NCI-H1092 treated with DMSO at 0.1 percent for 48 hours (cell line): ENCODE data around the gene SUV39H1.
"Not testable (repeated sequence)": the region's sequence is repeated elsewhere in the genome, so short reads cannot be mapped to it uniquely, and the experiment has no call there.

ENCODE experiments used
- DNase-seq: peaks from one replicate; lab custom pipeline; 2025; lab: John Stamatoyannopoulos, UW

Gene SUV39H1

GRCh38 chrX:48696301-48696908 lies at the start of gene SUV39H1:
TSS of gene SUV39H1 (plus strand) at chrX:48696734. CDS start at chrX:48696785, 51 bp downstream.
- DNase-seq, result peak; percentile 92

GRCh38 chrX:48648336-48648751 lies 48.2 kb upstream of the SUV39H1 start:
- peak; percentile 35 for DNase-seq

GRCh38 chrX:48649102-48649501 lies 47.4 kb upstream of the SUV39H1 start:
- no peak for DNase-seq

- not testable (repeated sequence) for DNase-seq
Observed at GRCh38 chrX:48652055-48652579, 44.4 kb upstream of the SUV39H1 start.

- not testable (repeated sequence) for DNase-seq
Observed at GRCh38 chrX:48654746-48655145, 41.8 kb upstream of the SUV39H1 start.

GRCh38 chrX:48659686-48660085 lies 36.8 kb upstream of the SUV39H1 start:
- not testable (repeated sequence) for DNase-seq

GRCh38 chrX:48663241-48663640 lies 33.3 kb upstream of the SUV39H1 start:
- DNase-seq, result no peak

- no peak for DNase-seq
Observed at GRCh38 chrX:48664156-48664555, 32.4 kb upstream of the SUV39H1 start.

- DNase-seq, result no peak
Observed at GRCh38 chrX:48665991-48666390, 30.5 kb upstream of the SUV39H1 start.

GRCh38 chrX:48666649-48667048 lies 29.9 kb upstream of the SUV39H1 start:
- no peak for DNase-seq

GRCh38 chrX:48667509-48667908 lies 29.0 kb upstream of the SUV39H1 start:
- no peak for DNase-seq

- DNase-seq, result not testable (repeated sequence)
Observed at GRCh38 chrX:48668187-48668586, 28.3 kb upstream of the SUV39H1 start.

GRCh38 chrX:48676106-48676892 lies 20.2 kb upstream of the SUV39H1 start:
- DNase-seq, result peak; percentile 90

GRCh38 chrX:48676893-48677270 lies 19.7 kb upstream of the SUV39H1 start:
- peak; percentile 25 for DNase-seq

GRCh38 chrX:48677516-48677915 lies 19.0 kb upstream of the SUV39H1 start:
- no peak for DNase-seq

- not testable (repeated sequence) for DNase-seq
Observed at GRCh38 chrX:48680467-48680866, 16.1 kb upstream of the SUV39H1 start.

- not testable (repeated sequence) for DNase-seq
Observed at GRCh38 chrX:48680925-48681324, 15.6 kb upstream of the SUV39H1 start.

- no peak for DNase-seq
Observed at GRCh38 chrX:48681539-48682183, 14.9 kb upstream of the SUV39H1 start.

- not testable (repeated sequence) for DNase-seq
Observed at GRCh38 chrX:48682795-48683194, 13.7 kb upstream of the SUV39H1 start.

GRCh38 chrX:48683411-48683982 lies 13.0 kb upstream of the SUV39H1 start, which contains the start of gene WAS:
TSS of gene WAS (plus strand) at chrX:48683799. CDS start at chrX:48683854, 55 bp downstream.
- DNase-seq, result no peak

GRCh38 chrX:48684134-48684533 lies 12.4 kb upstream of the SUV39H1 start:
- DNase-seq, result no peak

- no peak for DNase-seq
Observed at GRCh38 chrX:48685416-48685815, 11.1 kb upstream of the SUV39H1 start.
